PC-9 (cell line): ENCODE measurements around the gene APLF. TPM values are rescaled to one million over a fixed set of nuclear protein-coding genes. Genes with fewer than 3 reads are reported as not detected.

ENCODE experiments used
- BruUV-seq: library from RNA; stranded (reverse); fragments of 400-500 nt; replicated peaks from 2 replicates; lab custom pipeline; 2021; lab: Mats Ljungman, UMichigan
- CTCF ChIA-PET: fragments of 300-600 bp; sonication (Branson Sonifier 250); formaldehyde crosslinking; loops from one replicate; lab custom pipeline; 2022; ENCODE audit warnings: antibody characterized with exemption; lab: Charles Lee
- POLR2A ChIA-PET: fragments of 300-600 bp; sonication (Branson Sonifier 250); formaldehyde crosslinking; loops from one replicate; lab custom pipeline; 2022; ENCODE audit warnings: antibody characterized with exemption; ENCODE audit not compliant: unreplicated experiment; lab: Charles Lee
- DNase-seq, 2 experiments: peaks; one replicate each; pipeline versions ENCODE4 v3.0.0 to v3.0.0-alpha.2; 2015 to 2022; ENCODE audit warnings: mixed read lengths in 1 of 2
- H2AFZ ChIP-seq: fragments of 200-600 bp; sonication (generic); 2 replicates; pipeline ENCODE4 v1.8.1; 2017; ENCODE audit warnings: antibody characterized with exemption
- H3F3A ChIP-seq: fragments of 200-600 bp; sonication (generic); 2 replicates; pipeline ENCODE4 v1.8.1; 2017; ENCODE audit warnings: antibody characterized with exemption, mild to moderate bottlenecking, low read depth; ENCODE audit not compliant: insufficient read depth
- H3K27ac ChIP-seq: fragments of 200-600 bp; sonication (generic); 2 replicates; pipeline ENCODE4 v1.6.1; 2016; ENCODE audit warnings: mixed run types
- H3K27me3 ChIP-seq: fragments of 200-600 bp; sonication (generic); 2 replicates; pipeline ENCODE4 v1.6.1; 2016; ENCODE audit warnings: low read depth, mixed run types; ENCODE audit not compliant: insufficient read depth
- H3K36me3 ChIP-seq: fragments of 200-600 bp; sonication (generic); 2 replicates; pipeline ENCODE4 v1.6.1; 2016; ENCODE audit warnings: low read depth, mixed run types
- H3K4me1 ChIP-seq: fragments of 200-600 bp; sonication (generic); replicated peaks from 2 replicates; pipeline ENCODE4 v1.6.1; 2016; ENCODE audit warnings: mixed run types; ENCODE audit not compliant: insufficient read depth
- H3K4me2 ChIP-seq: fragments of 200-600 bp; sonication (generic); 2 replicates; pipeline ENCODE4 v1.6.1; 2017; ENCODE audit warnings: mixed run types
- H3K4me3 ChIP-seq: fragments of 200-600 bp; sonication (generic); 2 replicates; pipeline ENCODE4 v1.6.1; 2016; ENCODE audit warnings: mixed run types
- H3K79me2 ChIP-seq: fragments of 200-600 bp; sonication (generic); 2 replicates; pipeline ENCODE4 v1.6.1; 2017; ENCODE audit warnings: low read depth, mixed run types
- H3K9me2 ChIP-seq: fragments of 200-600 bp; sonication (generic); 2 replicates; pipeline ENCODE4 v1.8.1; 2017; ENCODE audit warnings: mild to moderate bottlenecking; ENCODE audit not compliant: insufficient read depth
- H3K9me3 ChIP-seq: fragments of 200-600 bp; sonication (generic); 2 replicates; pipeline ENCODE4 v1.8.1; 2016; ENCODE audit warnings: low read depth; ENCODE audit not compliant: insufficient read depth
- H4K20me1 ChIP-seq: fragments of 200-600 bp; sonication (generic); 2 replicates; pipeline ENCODE4 v1.8.1; 2017; ENCODE audit not compliant: insufficient read depth
- EZH2 ChIP-seq: fragments of 200-600 bp; sonication (generic); IDR thresholded peaks from 2 replicates; pipeline ENCODE4 v1.8.0; 2017; ENCODE audit warnings: antibody characterized with exemption, low read depth
- intact Hi-C: fragments of 100-400 bp; cut with micrococcal nuclease; formaldehyde crosslinking; loops from one replicate; pipeline ENCODE4 v1.10.0; 2022; ENCODE audit not compliant: unreplicated experiment
- total RNA-seq: library from RNA; stranded (reverse); gene quantifications from 2 replicates; pipeline ENCODE4 v1.2.3, GENCODE V29; 2021
- TF ChIP-seq, protein P1 (sequence below): fragments of 200-600 bp; sonication (generic); conservative IDR thresholded peaks from 2 replicates; pipeline ENCODE4 v1.6.1; 2017; ENCODE audit warnings: mixed run types, antibody characterized with exemption, mild to moderate bottlenecking, moderate library complexity

Gene APLF
- total RNA-seq, 1 experiment from 2014 or later = 4.5 TPM

- Histone ChIP-seq H3K4me2 (no peak overlapping the region), H3K27me3 (no peaks in the 10 kb centered on the region), H2AFZ (no peak overlapping the region), H3K9me3 (no peaks in the 10 kb centered on the region), H3K27ac (no peak overlapping the region), H3K9me2 (no peaks in the 10 kb centered on the region), H3F3A (no peaks in the 10 kb centered on the region), H3K36me3 (no peaks in the 10 kb centered on the region), H3K4me3 (no peak overlapping the region), H3K79me2 (no peaks in the 10 kb centered on the region), H4K20me1 (no peaks in the 10 kb centered on the region), H3K4me1 (no peaks in the 10 kb centered on the region)
- DNase-seq = no peak
- intact Hi-C loops = no loop called here
- ChIA-PET POLR2A (no interaction called here), CTCF (no interaction called here)
- no TSS peak for BruUV-seq
- TF ChIP-seq, protein P1, sequence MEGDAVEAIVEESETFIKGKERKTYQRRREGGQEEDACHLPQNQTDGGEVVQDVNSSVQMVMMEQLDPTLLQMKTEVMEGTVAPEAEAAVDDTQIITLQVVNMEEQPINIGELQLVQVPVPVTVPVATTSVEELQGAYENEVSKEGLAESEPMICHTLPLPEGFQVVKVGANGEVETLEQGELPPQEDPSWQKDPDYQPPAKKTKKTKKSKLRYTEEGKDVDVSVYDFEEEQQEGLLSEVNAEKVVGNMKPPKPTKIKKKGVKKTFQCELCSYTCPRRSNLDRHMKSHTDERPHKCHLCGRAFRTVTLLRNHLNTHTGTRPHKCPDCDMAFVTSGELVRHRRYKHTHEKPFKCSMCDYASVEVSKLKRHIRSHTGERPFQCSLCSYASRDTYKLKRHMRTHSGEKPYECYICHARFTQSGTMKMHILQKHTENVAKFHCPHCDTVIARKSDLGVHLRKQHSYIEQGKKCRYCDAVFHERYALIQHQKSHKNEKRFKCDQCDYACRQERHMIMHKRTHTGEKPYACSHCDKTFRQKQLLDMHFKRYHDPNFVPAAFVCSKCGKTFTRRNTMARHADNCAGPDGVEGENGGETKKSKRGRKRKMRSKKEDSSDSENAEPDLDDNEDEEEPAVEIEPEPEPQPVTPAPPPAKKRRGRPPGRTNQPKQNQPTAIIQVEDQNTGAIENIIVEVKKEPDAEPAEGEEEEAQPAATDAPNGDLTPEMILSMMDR = no peak
- TF ChIP-seq EZH2 = no peak
Measured at GRCh38 chr2:68514316-68514929, 47.0 kb downstream of the APLF start.

DNA sequence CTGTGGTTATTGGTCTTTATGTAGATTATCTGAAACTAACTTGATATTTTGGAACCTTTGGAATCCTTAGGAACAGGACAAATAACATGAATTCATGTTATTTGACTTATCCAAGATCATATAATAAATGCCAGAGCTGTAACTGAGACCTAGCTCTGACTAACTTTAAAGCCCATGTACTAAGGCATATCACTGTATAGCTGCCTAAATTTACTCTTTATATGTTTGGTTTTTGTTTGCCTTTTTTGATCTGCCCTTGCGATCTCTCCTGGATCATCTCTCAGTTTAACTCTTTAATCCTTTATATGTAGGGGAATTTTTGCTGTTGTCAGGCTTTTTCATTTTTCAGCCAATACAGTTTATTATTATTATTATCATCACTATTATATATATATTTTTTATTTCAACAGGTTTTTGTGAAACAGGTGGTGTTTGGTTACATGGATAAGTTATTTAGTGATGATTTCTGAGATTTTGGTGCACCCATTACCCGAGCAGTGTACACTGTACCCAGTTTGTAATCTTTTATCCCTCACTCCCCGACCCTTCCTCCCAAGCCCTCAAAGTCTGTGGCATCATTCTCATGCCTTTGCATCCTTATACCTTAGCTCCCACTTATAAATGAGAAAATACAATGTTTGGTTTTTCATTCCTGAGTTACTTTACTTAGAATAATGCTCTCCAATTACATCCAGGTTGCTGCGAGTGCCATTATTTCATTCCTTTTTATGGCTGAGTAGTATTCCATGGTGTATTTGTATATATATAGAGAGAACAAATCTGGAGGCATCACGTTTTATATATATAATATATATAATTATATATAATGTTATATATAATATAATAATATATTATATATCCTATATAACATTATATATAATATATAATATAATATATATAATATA, 48.9 kb downstream of the APLF start:
- no peaks in the 10 kb centered on the region for H3K27me3 ChIP-seq
- no peak for DNase-seq
- CTCF ChIA-PET = no interaction called here
- no peaks in the 10 kb centered on the region for H3K79me2 ChIP-seq
- no peaks in the 10 kb centered on the region for H3F3A ChIP-seq
- POLR2A ChIA-PET = no interaction called here
- no peaks in the 10 kb centered on the region for H3K9me3 ChIP-seq
- H3K4me2 ChIP-seq = no peak overlapping the region
- intact Hi-C loops = no loop called here
- no peak overlapping the region for H3K27ac ChIP-seq
- no peak for TF ChIP-seq EZH2
- TF ChIP-seq, protein P1 = no peak
- H3K4me1 ChIP-seq = no peaks in the 10 kb centered on the region
- no TSS peak for BruUV-seq
- H3K9me2 ChIP-seq = no peaks in the 10 kb centered on the region
- H3K4me3 ChIP-seq = no peak overlapping the region
- no peaks in the 10 kb centered on the region for H4K20me1 ChIP-seq
- H2AFZ ChIP-seq = no peak overlapping the region
- H3K36me3 ChIP-seq = no peaks in the 10 kb centered on the region

- H3K36me3 ChIP-seq = no peaks in the 10 kb centered on the region
- DNase-seq = no peak
- no peak overlapping the region for H3K4me3 ChIP-seq
- ChIA-PET POLR2A (no interaction called here), CTCF (no interaction called here)
- no peaks in the 10 kb centered on the region for H3K9me3 ChIP-seq
- H3K27me3 ChIP-seq = no peaks in the 10 kb centered on the region
- no peaks in the 10 kb centered on the region for H4K20me1 ChIP-seq
- no peak overlapping the region for H3K27ac ChIP-seq
- TF ChIP-seq, protein P1 = no peak
- no peak for TF ChIP-seq EZH2
- H3K79me2 ChIP-seq = no peaks in the 10 kb centered on the region
- H3K9me2 ChIP-seq = no peaks in the 10 kb centered on the region
- no peak overlapping the region for H2AFZ ChIP-seq
- no peaks in the 10 kb centered on the region for H3K4me1 ChIP-seq
- H3F3A ChIP-seq = no peaks in the 10 kb centered on the region
- intact Hi-C loops = no loop called here
- H3K4me2 ChIP-seq = no peak overlapping the region
- BruUV-seq = no TSS peak
Measured at GRCh38 chr2:68519236-68519635, 51.9 kb downstream of the APLF start.
